ENCODE data around the gene REV3L. TPM values are rescaled to one million over a fixed set of nuclear protein-coding genes. Genes with fewer than 3 reads are reported as not detected.

REV3L gene
- total RNA-seq, 3 donors from 2014 or later (not counting 1 experiment from before 2014, with no cell fraction given), result 18.1 to 25.5 (median 22.7) TPM

- H3K4me1 ChIP-seq (ENCODE audit: control insufficient read depth, insufficient read depth, low read length), result no peaks in the 10 kb centered on the region
- H3K36me3 ChIP-seq (ENCODE audit: control insufficient read depth, insufficient read depth, low read length), result no peaks in the 10 kb centered on the region
- ATAC-seq (no peak), DNase-seq (no peak)
- Mint-ChIP-seq H3K27me3 (ENCODE audit: low read depth in 2 of 2) (no peaks in the 10 kb centered on the region), H3K9me3 (no peaks in the 10 kb centered on the region), H3K4me3 (no peak overlapping the region), H3K36me3 (no peaks in the 10 kb centered on the region), H3K27ac (no peak overlapping the region), H3K4me1 (peaks cover 21 to 36% of the 10 kb centered on the region in 2 donors)
- no peak for TF ChIP-seq CTCF (IDR thresholded peaks at IDR 0.05)
- intact Hi-C loops (cut with micrococcal nuclease), result no loop called here
- H3K27ac ChIP-seq (ENCODE audit: low read length), result no peak overlapping the region
- no peak overlapping the region for H3K4me3 ChIP-seq (ENCODE audit: low read length)
- H3K27me3 ChIP-seq (ENCODE audit: control insufficient read depth, insufficient read depth, low read length), result no peaks in the 10 kb centered on the region
- no peaks in the 10 kb centered on the region for H3K9me3 ChIP-seq (ENCODE audit: control insufficient read depth, insufficient read depth, low read length)
Observed at GRCh38 chr6:111445861-111446267, 37.2 kb downstream of the REV3L start.

DNA sequence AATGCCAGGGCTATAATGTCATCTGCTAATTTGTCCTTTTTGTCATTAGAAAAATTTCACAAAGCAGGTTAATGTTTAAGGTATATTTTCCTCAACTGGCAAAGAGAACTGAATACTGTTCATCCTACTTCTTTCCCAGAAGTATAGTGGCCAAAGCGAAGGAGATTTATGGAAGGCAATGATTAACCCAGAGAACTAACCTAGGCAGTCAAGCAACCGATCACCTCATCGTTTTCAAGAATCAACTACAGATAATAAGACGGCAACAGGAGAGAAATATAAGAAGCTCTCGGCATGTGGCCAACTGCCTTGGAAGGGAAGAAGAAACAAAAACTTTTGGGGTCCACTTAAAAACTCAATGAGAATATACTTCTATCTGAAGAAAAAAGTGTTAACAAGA lies 38.2 kb downstream of the REV3L start:
- Histone ChIP-seq H3K27me3 (ENCODE audit: control insufficient read depth, insufficient read depth, low read length) (no peaks in the 10 kb centered on the region), H3K36me3 (ENCODE audit: control insufficient read depth, insufficient read depth, low read length) (no peaks in the 10 kb centered on the region), H3K4me1 (ENCODE audit: control insufficient read depth, insufficient read depth, low read length) (no peaks in the 10 kb centered on the region), H3K9me3 (ENCODE audit: control insufficient read depth, insufficient read depth, low read length) (no peaks in the 10 kb centered on the region), H3K27ac (ENCODE audit: low read length) (no peak overlapping the region), H3K4me3 (ENCODE audit: low read length) (no peak overlapping the region)
- Mint-ChIP-seq H3K9me3 (no peaks in the 10 kb centered on the region), H3K36me3 (no peaks in the 10 kb centered on the region), H3K27ac (no peak overlapping the region), H3K27me3 (ENCODE audit: low read depth in 2 of 2) (no peaks in the 10 kb centered on the region), H3K4me3 (no peak overlapping the region), H3K4me1 (peaks cover 21 to 34% of the 10 kb centered on the region in 2 donors)
- ATAC-seq, result no peak
- intact Hi-C loops (cut with micrococcal nuclease), result no loop called here
- DNase-seq, result no peak
- WGBS (ENCODE audit: insufficient coverage), result 100% methylated on average over 5 of the region's 5 CpGs
- no peak for TF ChIP-seq CTCF (IDR thresholded peaks at IDR 0.05)

GRCh38 chr6:111441678-111442243 lies 41.3 kb downstream of the REV3L start:
- intact Hi-C loops (cut with micrococcal nuclease), result no loop called here
- H3K36me3 Mint-ChIP-seq, result no peaks in the 10 kb centered on the region
- H3K4me1 Mint-ChIP-seq, result peaks cover 21 to 24% of the 10 kb centered on the region in 2 donors
- H3K27ac Mint-ChIP-seq, result peak overlapping the region in 1 of 2 donors; percentile 56
- ATAC-seq (peak in 2 of 3 donors; percentile 29 to 48), DNase-seq (peak in 1 of 2 donors; percentile 8)
- Histone ChIP-seq H3K4me3 (ENCODE audit: low read length) (no peak overlapping the region), H3K27me3 (ENCODE audit: control insufficient read depth, insufficient read depth, low read length) (no peaks in the 10 kb centered on the region), H3K27ac (ENCODE audit: low read length) (no peak overlapping the region), H3K4me1 (ENCODE audit: control insufficient read depth, insufficient read depth, low read length) (no peaks in the 10 kb centered on the region), H3K9me3 (ENCODE audit: control insufficient read depth, insufficient read depth, low read length) (no peaks in the 10 kb centered on the region), H3K36me3 (ENCODE audit: control insufficient read depth, insufficient read depth, low read length) (no peaks in the 10 kb centered on the region)
- H3K9me3 Mint-ChIP-seq, result no peaks in the 10 kb centered on the region
- H3K27me3 Mint-ChIP-seq (ENCODE audit: low read depth in 2 of 2), result no peaks in the 10 kb centered on the region
- no peak for TF ChIP-seq CTCF (IDR thresholded peaks at IDR 0.05)
- WGBS (ENCODE audit: insufficient coverage), result 43% methylated on average over 2 of the region's 5 CpGs
- H3K4me3 Mint-ChIP-seq, result no peak overlapping the region

- TF ChIP-seq CTCF (IDR thresholded peaks at IDR 0.05), result no peak
- H3K4me3 Mint-ChIP-seq, result no peak overlapping the region
- intact Hi-C loops (cut with micrococcal nuclease), result no loop called here
- no peaks in the 10 kb centered on the region for H3K9me3 Mint-ChIP-seq
- Histone ChIP-seq H3K27me3 (ENCODE audit: control insufficient read depth, insufficient read depth, low read length) (no peaks in the 10 kb centered on the region), H3K36me3 (ENCODE audit: control insufficient read depth, insufficient read depth, low read length) (no peaks in the 10 kb centered on the region), H3K4me3 (ENCODE audit: low read length) (no peak overlapping the region), H3K4me1 (ENCODE audit: control insufficient read depth, insufficient read depth, low read length) (no peaks in the 10 kb centered on the region), H3K9me3 (ENCODE audit: control insufficient read depth, insufficient read depth, low read length) (no peaks in the 10 kb centered on the region), H3K27ac (ENCODE audit: low read length) (no peak overlapping the region)
- H3K27ac Mint-ChIP-seq, result no peak overlapping the region
- no peak for ATAC-seq
- 100% methylated on average over 1 of the region's 4 CpGs for WGBS (ENCODE audit: insufficient coverage)
- peaks cover 27 to 31% of the 10 kb centered on the region in 2 donors for H3K4me1 Mint-ChIP-seq
- H3K36me3 Mint-ChIP-seq, result no peaks in the 10 kb centered on the region
- H3K27me3 Mint-ChIP-seq (ENCODE audit: low read depth in 2 of 2), result no peaks in the 10 kb centered on the region
- no peak for DNase-seq
Observed at GRCh38 chr6:111439171-111439570, 43.8 kb downstream of the REV3L start.

Measured in natural killer cell (primary cell).